Measurements from ENCODE around the gene HAGH. TPM values are rescaled to one million over a fixed set of nuclear protein-coding genes. Genes with fewer than 3 reads are reported as not detected.

The HAGH gene
- polyA plus RNA-seq, 1 experiment: 11.8 TPM

- ChIA-PET POLR2A (no interaction called here), CTCF (no interaction called here)
- Histone ChIP-seq H3K4me3 (ENCODE audit: low read depth, low read length) (no peak overlapping the region), H3K9me3 (ENCODE audit: control insufficient read depth, insufficient read depth, low read length) (no peaks in the 10 kb centered on the region; the same call in 1 of the 2 replicates), H3K27ac (ENCODE audit: low read depth, low read length) (no peak overlapping the region), H3K27me3 (ENCODE audit: control insufficient read depth, insufficient read depth, low read length) (no peaks in the 10 kb centered on the region)
- no peak for DNase-seq (ENCODE audit: low read depth, low spot score)
- TF ChIP-seq CTCF (IDR thresholded peaks at IDR 0.05; ENCODE audit: low read depth, low read length): no peak
Observed at GRCh38 chr16:1789643-1790045, 37.0 kb downstream of the HAGH start.

- DNase-seq (ENCODE audit: low read depth, low spot score): no peak
- POLR2A ChIA-PET: no interaction called here
- CTCF ChIA-PET: no interaction called here
Observed at GRCh38 chr16:1788708-1789100, 37.9 kb downstream of the HAGH start.

GRCh38 chr16:1788095-1788707 is 38.4 kb downstream of the HAGH start:
- DNase-seq (ENCODE audit: low read depth, low spot score): no peak
- Histone ChIP-seq H3K27ac (ENCODE audit: low read depth, low read length) (no peak overlapping the region), H3K27me3 (ENCODE audit: control insufficient read depth, insufficient read depth, low read length) (no peaks in the 10 kb centered on the region), H3K9me3 (ENCODE audit: control insufficient read depth, insufficient read depth, low read length) (no peaks in the 10 kb centered on the region; the same call in 1 of the 2 replicates), H3K4me3 (ENCODE audit: low read depth, low read length) (no peak overlapping the region)
- ChIA-PET CTCF (no interaction called here), POLR2A (no interaction called here)
- TF ChIP-seq CTCF (IDR thresholded peaks at IDR 0.05; ENCODE audit: low read depth, low read length): no peak

More at GRCh38 chr16:1788708-1789100, 37.9 kb downstream of the HAGH start:
- no peak overlapping the region for H3K4me3 ChIP-seq (ENCODE audit: low read depth, low read length)
- H3K27me3 ChIP-seq (ENCODE audit: control insufficient read depth, insufficient read depth, low read length): no peaks in the 10 kb centered on the region
- H3K27ac ChIP-seq (ENCODE audit: low read depth, low read length): no peak overlapping the region
- no peaks in the 10 kb centered on the region; the same call in 1 of the 2 replicates for H3K9me3 ChIP-seq (ENCODE audit: control insufficient read depth, insufficient read depth, low read length)
- no peak for TF ChIP-seq CTCF (IDR thresholded peaks at IDR 0.05; ENCODE audit: low read depth, low read length)

- ChIA-PET CTCF (no interaction called here), POLR2A (no interaction called here)
- no peak overlapping the region for H3K27ac ChIP-seq (ENCODE audit: low read depth, low read length)
- no peak for DNase-seq (ENCODE audit: low read depth, low spot score)
- no peaks in the 10 kb centered on the region for H3K27me3 ChIP-seq (ENCODE audit: control insufficient read depth, insufficient read depth, low read length)
- TF ChIP-seq CTCF (IDR thresholded peaks at IDR 0.05; ENCODE audit: low read depth, low read length): no peak
- no peaks in the 10 kb centered on the region; the same call in 1 of the 2 replicates for H3K9me3 ChIP-seq (ENCODE audit: control insufficient read depth, insufficient read depth, low read length)
- no peak overlapping the region for H3K4me3 ChIP-seq (ENCODE audit: low read depth, low read length)
Observed at GRCh38 chr16:1787322-1788094, 39.1 kb downstream of the HAGH start.

- Histone ChIP-seq H3K9me3 (ENCODE audit: control insufficient read depth, insufficient read depth, low read length) (no peaks in the 10 kb centered on the region; the same call in 1 of the 2 replicates), H3K27me3 (ENCODE audit: control insufficient read depth, insufficient read depth, low read length) (no peaks in the 10 kb centered on the region), H3K27ac (ENCODE audit: low read depth, low read length) (no peak overlapping the region), H3K4me3 (ENCODE audit: low read depth, low read length) (no peak overlapping the region)
- ChIA-PET POLR2A (no interaction called here), CTCF (no interaction called here)
- TF ChIP-seq CTCF (IDR thresholded peaks at IDR 0.05; ENCODE audit: low read depth, low read length): no peak
- DNase-seq (ENCODE audit: low read depth, low spot score): no peak
Observed at GRCh38 chr16:1787056-1787321, 39.6 kb downstream of the HAGH start.

Data from AG04450 (cell line).